A673 (cell line): ENCODE data around the gene SCNN1G. TPM values are rescaled to one million over a fixed set of nuclear protein-coding genes. Genes with fewer than 3 reads are reported as not detected.

ENCODE experiments used
- BruUV-seq: library from RNA; stranded (reverse); fragments of 400-500 nt; replicated peaks from 2 replicates; lab custom pipeline; 2021; lab: Mats Ljungman, UMichigan
- CTCF ChIA-PET: fragments of 300-600 bp; sonication (Branson Sonifier 250); formaldehyde crosslinking; loops from one replicate; lab custom pipeline; 2022; ENCODE audit warnings: antibody characterized with exemption; lab: Charles Lee
- POLR2A ChIA-PET: fragments of 300-600 bp; sonication (Branson Sonifier 250); formaldehyde crosslinking; loops from one replicate; lab custom pipeline; 2022; ENCODE audit warnings: antibody characterized with exemption; ENCODE audit not compliant: low non-redundant PET; lab: Charles Lee
- DNase-seq: peaks from one replicate; pipeline ENCODE4 v3.0.0-alpha.2; 2015; ENCODE audit warnings: low spot score
- H3K27ac ChIP-seq: fragments of 200-600 bp; sonication (generic); 2 replicates; pipeline ENCODE4 v1.5.1; 2016; ENCODE audit warnings: mixed run types, low read depth, mild to moderate bottlenecking, mixed read lengths, antibody characterized with exemption, low read length; ENCODE audit not compliant: poor library complexity, severe bottlenecking
- H3K27me3 ChIP-seq: fragments of 200-600 bp; sonication (generic); replicated peaks from 2 replicates; pipeline ENCODE4 v1.6.1; 2017; ENCODE audit warnings: mixed run types, low read depth, mild to moderate bottlenecking, mixed read lengths, antibody characterized with exemption, low read length; ENCODE audit not compliant: insufficient read depth, poor library complexity
- H3K36me3 ChIP-seq: fragments of 200-600 bp; sonication (generic); 2 replicates; pipeline ENCODE4 v1.6.1; 2016; ENCODE audit warnings: mixed run types, mild to moderate bottlenecking, mixed read lengths, antibody characterized with exemption, low read length; ENCODE audit not compliant: insufficient read depth, poor library complexity, severe bottlenecking
- H3K4me1 ChIP-seq: fragments of 200-600 bp; sonication (generic); 2 replicates; pipeline ENCODE4 v1.6.1; 2017; ENCODE audit warnings: mixed run types, mild to moderate bottlenecking, mixed read lengths, antibody characterized with exemption, low read length; ENCODE audit not compliant: insufficient read depth, poor library complexity, severe bottlenecking
- H3K4me3 ChIP-seq: fragments of 200-600 bp; sonication (generic); 2 replicates; pipeline ENCODE4 v1.5.1; 2016; ENCODE audit warnings: low read depth, mixed run types, mild to moderate bottlenecking, mixed read lengths, low read length; ENCODE audit not compliant: poor library complexity, severe bottlenecking
- H3K9me3 ChIP-seq: fragments of 200-600 bp; sonication (generic); 2 replicates; pipeline ENCODE4 v1.6.1; 2016; ENCODE audit warnings: mixed run types, low read depth, mild to moderate bottlenecking, mixed read lengths, antibody characterized with exemption, low read length; ENCODE audit not compliant: poor library complexity, severe bottlenecking
- EZH2 ChIP-seq: fragments of 200-600 bp; sonication (generic); IDR thresholded peaks from 2 replicates; pipeline ENCODE4 v1.6.1; 2017; ENCODE audit warnings: borderline replicate concordance, low read depth, mild to moderate bottlenecking, mixed read lengths, antibody characterized with exemption, low read length; ENCODE audit not compliant: poor library complexity, severe bottlenecking
- intact Hi-C: fragments of 100-400 bp; cut with micrococcal nuclease; formaldehyde crosslinking; loops from one replicate; pipeline ENCODE4 v1.10.0; 2022; ENCODE audit not compliant: unreplicated experiment
- total RNA-seq: library from RNA; stranded (reverse); gene quantifications from 2 replicates; pipeline ENCODE4 v1.2.3, GENCODE V29; 2021
- TF ChIP-seq, protein P1 (sequence below): fragments of 300-800, 200-600 bp; sonication (generic); conservative IDR thresholded peaks from 2 replicates; pipeline ENCODE4 v1.5.1; 2017; ENCODE audit warnings: low read depth, mild to moderate bottlenecking, antibody characterized with exemption, low read length, moderate library complexity, mixed read lengths

Gene SCNN1G
- total RNA-seq, 1 experiment from 2014 or later: 22.3 TPM

DNA sequence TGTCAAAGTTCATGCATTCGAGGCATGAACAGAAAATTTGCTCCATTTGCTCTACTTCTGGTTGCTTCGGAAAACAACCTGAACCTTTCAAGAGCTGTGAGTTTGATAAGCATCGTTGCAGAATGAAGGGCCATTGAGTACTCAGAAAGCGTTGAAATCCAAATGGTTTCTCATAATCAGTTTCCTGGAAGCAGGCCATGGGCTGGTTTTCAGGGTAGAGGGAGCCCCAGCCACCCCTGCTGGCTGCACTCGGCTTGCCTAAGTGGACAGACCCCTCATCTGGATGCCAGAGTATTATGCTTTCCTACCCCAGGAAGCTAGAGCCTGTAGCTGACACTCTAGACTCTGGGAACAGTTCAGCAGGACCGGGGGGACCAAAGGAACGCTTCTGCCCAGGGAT, 24.4 kb downstream of the SCNN1G start:
- peaks cover 7% of the 10 kb centered on the region for H3K36me3 ChIP-seq
- POLR2A ChIA-PET: no interaction called here
- H3K27me3 ChIP-seq: no peaks in the 10 kb centered on the region
- H3K9me3 ChIP-seq: no peaks in the 10 kb centered on the region
- intact Hi-C loops: no loop called here
- BruUV-seq: no TSS peak
- no peaks in the 10 kb centered on the region for H3K4me1 ChIP-seq
- no peak for DNase-seq
- H3K4me3 ChIP-seq: no peak overlapping the region
- CTCF ChIA-PET: no interaction called here
- TF ChIP-seq, protein P1, sequence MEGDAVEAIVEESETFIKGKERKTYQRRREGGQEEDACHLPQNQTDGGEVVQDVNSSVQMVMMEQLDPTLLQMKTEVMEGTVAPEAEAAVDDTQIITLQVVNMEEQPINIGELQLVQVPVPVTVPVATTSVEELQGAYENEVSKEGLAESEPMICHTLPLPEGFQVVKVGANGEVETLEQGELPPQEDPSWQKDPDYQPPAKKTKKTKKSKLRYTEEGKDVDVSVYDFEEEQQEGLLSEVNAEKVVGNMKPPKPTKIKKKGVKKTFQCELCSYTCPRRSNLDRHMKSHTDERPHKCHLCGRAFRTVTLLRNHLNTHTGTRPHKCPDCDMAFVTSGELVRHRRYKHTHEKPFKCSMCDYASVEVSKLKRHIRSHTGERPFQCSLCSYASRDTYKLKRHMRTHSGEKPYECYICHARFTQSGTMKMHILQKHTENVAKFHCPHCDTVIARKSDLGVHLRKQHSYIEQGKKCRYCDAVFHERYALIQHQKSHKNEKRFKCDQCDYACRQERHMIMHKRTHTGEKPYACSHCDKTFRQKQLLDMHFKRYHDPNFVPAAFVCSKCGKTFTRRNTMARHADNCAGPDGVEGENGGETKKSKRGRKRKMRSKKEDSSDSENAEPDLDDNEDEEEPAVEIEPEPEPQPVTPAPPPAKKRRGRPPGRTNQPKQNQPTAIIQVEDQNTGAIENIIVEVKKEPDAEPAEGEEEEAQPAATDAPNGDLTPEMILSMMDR: no peak
- TF ChIP-seq EZH2: no peak
- H3K27ac ChIP-seq: no peak overlapping the region

DNA sequence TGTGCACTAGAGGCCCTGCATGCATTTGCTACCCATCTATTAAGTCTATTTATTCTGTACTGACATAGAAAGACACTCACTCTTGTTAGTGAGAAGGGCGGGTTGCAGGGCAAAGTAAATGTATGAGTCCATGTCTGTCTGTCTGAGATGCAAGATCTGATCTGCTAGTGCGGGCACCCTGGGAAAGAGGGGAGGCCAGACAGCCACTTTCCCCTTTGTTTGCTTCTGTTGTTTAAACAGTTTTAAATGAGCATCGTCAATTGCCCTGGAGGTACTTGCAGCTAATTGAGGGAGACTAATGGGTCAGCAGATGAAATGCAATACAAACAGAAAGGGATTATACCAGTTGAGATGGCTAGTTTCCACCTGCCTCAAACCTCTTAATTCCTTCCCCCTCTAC, 24.9 kb downstream of the SCNN1G start:
- DNase-seq: no peak

DNA sequence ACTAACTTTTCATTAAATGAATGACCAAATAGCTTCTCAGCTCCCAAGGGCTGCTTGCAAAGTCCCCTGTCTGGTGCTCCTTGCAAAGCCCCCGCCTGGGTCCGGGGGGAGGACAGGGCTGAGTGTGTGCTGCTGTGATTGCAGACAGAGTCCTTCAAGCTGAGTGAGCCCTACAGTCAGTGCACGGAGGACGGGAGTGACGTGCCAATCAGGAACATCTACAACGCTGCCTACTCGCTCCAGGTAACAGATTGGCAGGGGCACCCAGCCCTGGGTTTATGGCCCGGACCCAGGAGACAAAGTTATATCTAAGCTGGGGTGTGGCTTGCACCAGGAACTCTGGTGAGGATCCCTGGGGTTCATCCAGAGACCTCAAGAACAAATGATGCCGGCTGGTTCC, 27.1 kb downstream of the SCNN1G start:
- no TSS peak for BruUV-seq
- TF ChIP-seq EZH2: no peak
- TF ChIP-seq, protein P1: no peak
- ChIA-PET CTCF (no interaction called here), POLR2A (no interaction called here)
- no peak overlapping the region for H3K27ac ChIP-seq
- no peaks in the 10 kb centered on the region for H3K27me3 ChIP-seq
- intact Hi-C loops: no loop called here
- no peaks in the 10 kb centered on the region for H3K4me1 ChIP-seq
- DNase-seq: no peak
- H3K9me3 ChIP-seq: no peaks in the 10 kb centered on the region
- H3K36me3 ChIP-seq: peaks cover 9% of the 10 kb centered on the region
- no peak overlapping the region for H3K4me3 ChIP-seq

More for the DNA sequence above, 24.9 kb downstream of the SCNN1G start:
- no TSS peak for BruUV-seq
- Histone ChIP-seq H3K27me3 (no peaks in the 10 kb centered on the region), H3K4me1 (no peaks in the 10 kb centered on the region), H3K4me3 (no peak overlapping the region), H3K27ac (no peak overlapping the region), H3K9me3 (no peaks in the 10 kb centered on the region), H3K36me3 (peaks cover 9% of the 10 kb centered on the region)
- no peak for TF ChIP-seq EZH2
- TF ChIP-seq, protein P1: no peak
- intact Hi-C loops: no loop called here
- ChIA-PET POLR2A (no interaction called here), CTCF (no interaction called here)
